Lung microvascular endothelial cell (primary cell): ENCODE measurements around the gene RALGAPA1. TPM values are rescaled to one million over a fixed set of nuclear protein-coding genes. Genes with fewer than 3 reads are reported as not detected.

Experiments used
- DNase-seq, 2 donors: peaks; one replicate each; pipeline versions ENCODE4 v3.0.0 to v3.0.0-alpha.2; 2010; ENCODE audit warnings: low read depth in 2 of 2
- total RNA-seq: library from RNA; depleted of rRNA; stranded (reverse); fragments of >200 nt; gene quantifications from 2 replicates; pipeline ENCODE4 v1.2.1, GENCODE V29; 2014

Gene RALGAPA1
- total RNA-seq, 1 donor from 2014 or later, result 20.8 TPM

DNA sequence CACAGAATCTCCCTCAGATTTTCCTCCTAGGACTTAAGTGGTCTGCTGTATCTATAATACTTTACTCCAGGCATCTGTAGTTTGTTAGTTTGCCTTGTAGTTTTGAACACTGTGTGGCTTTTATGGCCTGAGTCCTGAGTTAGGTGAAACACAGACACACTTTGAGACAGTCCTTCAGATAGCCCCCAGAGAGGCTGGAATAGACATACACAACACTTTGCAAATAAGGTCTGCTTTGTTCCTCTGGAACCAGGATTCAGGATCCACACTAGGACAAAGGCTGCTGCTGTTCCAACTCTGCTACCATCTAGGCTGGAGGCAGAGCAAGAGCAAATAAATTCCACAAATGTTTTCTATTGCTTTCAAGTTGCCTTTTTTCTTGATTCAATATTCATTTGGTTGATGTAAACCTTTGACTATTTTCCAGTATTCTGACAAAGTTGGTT is 316.5 kb downstream of the RALGAPA1 start:
- no peak for DNase-seq

Other genes with a start within 250 kb of the RALGAPA1 start
- gene BRMS1L, start 17.0 kb upstream of the RALGAPA1 start, total RNA-seq, result 3.7 and 4.0 TPM in 2 replicates